ENCODE results near the gene ENDOG. TPM values are rescaled to one million over a fixed set of nuclear protein-coding genes. Genes with fewer than 3 reads are reported as not detected.
A peak's percentile ranks its signal among the peaks of the same experiment; 100 is the strongest.

The ENDOG gene
- total and polyA plus RNA-seq, 11 donors = 34.8 to 105 (median 57.6) TPM

- peak overlapping the region; percentile 74 to 95 (median 91) for H3K27ac ChIP-seq
- TF ChIP-seq, protein P1, sequence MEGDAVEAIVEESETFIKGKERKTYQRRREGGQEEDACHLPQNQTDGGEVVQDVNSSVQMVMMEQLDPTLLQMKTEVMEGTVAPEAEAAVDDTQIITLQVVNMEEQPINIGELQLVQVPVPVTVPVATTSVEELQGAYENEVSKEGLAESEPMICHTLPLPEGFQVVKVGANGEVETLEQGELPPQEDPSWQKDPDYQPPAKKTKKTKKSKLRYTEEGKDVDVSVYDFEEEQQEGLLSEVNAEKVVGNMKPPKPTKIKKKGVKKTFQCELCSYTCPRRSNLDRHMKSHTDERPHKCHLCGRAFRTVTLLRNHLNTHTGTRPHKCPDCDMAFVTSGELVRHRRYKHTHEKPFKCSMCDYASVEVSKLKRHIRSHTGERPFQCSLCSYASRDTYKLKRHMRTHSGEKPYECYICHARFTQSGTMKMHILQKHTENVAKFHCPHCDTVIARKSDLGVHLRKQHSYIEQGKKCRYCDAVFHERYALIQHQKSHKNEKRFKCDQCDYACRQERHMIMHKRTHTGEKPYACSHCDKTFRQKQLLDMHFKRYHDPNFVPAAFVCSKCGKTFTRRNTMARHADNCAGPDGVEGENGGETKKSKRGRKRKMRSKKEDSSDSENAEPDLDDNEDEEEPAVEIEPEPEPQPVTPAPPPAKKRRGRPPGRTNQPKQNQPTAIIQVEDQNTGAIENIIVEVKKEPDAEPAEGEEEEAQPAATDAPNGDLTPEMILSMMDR (IDR thresholded peaks at IDR 0.05) = no peak
- no peak for TF ChIP-seq POLR2A (IDR thresholded peaks at IDR 0.05)
- peaks cover 0 to 34% (median 26%) of the 10 kb centered on the region in 9 donors for H3K36me3 ChIP-seq
- intact Hi-C loops (cut with DNase I) = loop anchor here in 1 of 10 donors (5.0 kb wide), 1 partner anchor 63 kb away; the partner anchor contains the start of genes KYAT1 and LRRC8A
- peak overlapping the region; percentile 53 to 82 (median 74) for H3K4me3 ChIP-seq
- H3K4me1 ChIP-seq = peaks cover 0 to 20% (median 15%) of the 10 kb centered on the region in 12 donors
- H3K27me3 ChIP-seq = no peaks in the 10 kb centered on the region
- DNase-seq (peak; percentile 34 to 73 (median 52)), ATAC-seq (peak in 1 of 4 donors; percentile 16)
- 5 to 38% (median 6%) methylated on average over 12 to 90 of the region's 90 CpGs for WGBS, 4 donors
- no peaks in the 10 kb centered on the region for H3K9me3 ChIP-seq
Measured at GRCh38 chr9:128818839-128819715, 777 bp downstream of the ENDOG start.

DNA sequence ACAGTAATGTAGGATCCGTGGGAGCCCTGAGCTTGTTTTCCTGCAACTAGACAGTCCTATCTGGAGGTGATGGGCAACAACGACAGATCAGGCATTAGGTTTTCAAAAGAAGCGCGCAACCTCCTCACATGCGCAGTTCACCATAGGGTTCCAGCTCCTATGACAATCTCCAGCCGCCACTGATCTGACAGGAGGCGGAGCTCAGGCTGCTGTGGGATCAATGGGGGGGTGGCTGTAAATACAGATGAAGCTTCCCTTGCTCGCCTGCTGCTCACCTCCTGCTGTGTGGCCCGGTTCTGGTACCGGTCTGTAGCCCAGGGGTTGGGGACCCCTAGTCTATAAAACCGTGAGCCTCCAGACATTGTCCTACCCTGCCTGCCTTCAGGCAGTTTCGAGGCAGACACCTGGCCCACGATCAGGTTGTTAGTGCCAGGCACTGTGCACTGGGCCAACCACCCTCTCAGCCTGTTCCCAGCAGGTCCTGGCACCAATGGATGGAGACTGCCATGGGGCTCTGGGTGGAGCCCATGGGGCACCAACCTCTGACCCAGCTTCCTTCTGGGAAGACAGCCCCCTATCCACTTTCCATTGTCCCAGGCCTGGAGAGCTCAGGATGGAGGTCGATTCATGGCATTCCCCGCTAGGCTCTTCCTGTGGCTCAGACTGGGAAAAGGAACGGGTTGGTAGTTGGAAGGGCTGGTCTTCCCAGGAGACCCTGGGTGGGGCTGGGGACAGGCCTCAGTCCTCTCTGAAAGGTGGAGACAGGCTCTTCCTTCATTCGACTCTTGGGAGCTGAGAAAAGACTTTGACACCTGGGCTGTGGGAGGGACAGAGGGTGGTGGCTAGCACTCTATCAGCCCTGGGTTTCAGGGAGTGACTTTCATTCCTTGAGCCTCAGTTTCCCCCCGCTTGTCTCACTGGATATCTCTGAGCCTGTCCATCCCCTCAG, 1.7 kb downstream of the ENDOG start:
- Histone ChIP-seq H3K9me3 (no peaks in the 10 kb centered on the region), H3K36me3 (peaks cover 0 to 43% (median 35%) of the 10 kb centered on the region in 9 donors), H3K4me3 (peak overlapping the region in 9 of 12 donors; percentile 64 to 82 (median 74)), H3K27ac (peak overlapping the region in 9 of 12 donors; percentile 1 to 95 (median 64)), H3K4me1 (peaks cover 0 to 20% (median 15%) of the 10 kb centered on the region in 12 donors), H3K27me3 (no peaks in the 10 kb centered on the region)
- TF ChIP-seq, protein P1 (IDR thresholded peaks at IDR 0.05) = no peak
- 41 to 56% (median 47%) methylated on average over 9 to 18 of the region's 18 CpGs for WGBS, 4 donors
- intact Hi-C loops (cut with DNase I) = loop anchor here in 1 of 10 donors (5.0 kb wide), 1 partner anchor 62 kb away; the partner anchor contains the start of genes KYAT1 and LRRC8A
- DNase-seq = peak in 4 of 5 donors; percentile 50 to 79 (median 66)
- ATAC-seq = peak; percentile 53 to 57 (median 56)

- Histone ChIP-seq H3K4me1 (peaks cover 0 to 20% (median 15%) of the 10 kb centered on the region in 12 donors), H3K9me3 (no peaks in the 10 kb centered on the region), H3K4me3 (no peak overlapping the region), H3K27me3 (no peaks in the 10 kb centered on the region), H3K27ac (peak overlapping the region in 2 of 12 donors; percentile 16 to 87), H3K36me3 (peaks cover 0 to 51% (median 44%) of the 10 kb centered on the region in 9 donors)
- TF ChIP-seq POLR2A (IDR thresholded peaks at IDR 0.05) = no peak
- TF ChIP-seq, protein P1 (IDR thresholded peaks at IDR 0.05) = no peak
- DNase-seq = no peak
- intact Hi-C loops (cut with DNase I) = no loop called here
- WGBS, 4 donors = 85 to 89% (median 87%) methylated on average over 24 of the region's 24 CpGs
- ATAC-seq = no peak
Measured at GRCh38 chr9:128820665-128821583, 2.6 kb downstream of the ENDOG start.

All from heart left ventricle (tissue), 16 donors.